Measurements from ENCODE around the gene RITA1. TPM values are rescaled to one million over a fixed set of nuclear protein-coding genes. Genes with fewer than 3 reads are reported as not detected.
A peak's percentile ranks its signal among the peaks of the same experiment; 100 is the strongest.

The RITA1 gene
- total and polyA plus RNA-seq, 7 experiments from 2014 or later: 6.4 to 28.9 (median 14.2) TPM

DNA sequence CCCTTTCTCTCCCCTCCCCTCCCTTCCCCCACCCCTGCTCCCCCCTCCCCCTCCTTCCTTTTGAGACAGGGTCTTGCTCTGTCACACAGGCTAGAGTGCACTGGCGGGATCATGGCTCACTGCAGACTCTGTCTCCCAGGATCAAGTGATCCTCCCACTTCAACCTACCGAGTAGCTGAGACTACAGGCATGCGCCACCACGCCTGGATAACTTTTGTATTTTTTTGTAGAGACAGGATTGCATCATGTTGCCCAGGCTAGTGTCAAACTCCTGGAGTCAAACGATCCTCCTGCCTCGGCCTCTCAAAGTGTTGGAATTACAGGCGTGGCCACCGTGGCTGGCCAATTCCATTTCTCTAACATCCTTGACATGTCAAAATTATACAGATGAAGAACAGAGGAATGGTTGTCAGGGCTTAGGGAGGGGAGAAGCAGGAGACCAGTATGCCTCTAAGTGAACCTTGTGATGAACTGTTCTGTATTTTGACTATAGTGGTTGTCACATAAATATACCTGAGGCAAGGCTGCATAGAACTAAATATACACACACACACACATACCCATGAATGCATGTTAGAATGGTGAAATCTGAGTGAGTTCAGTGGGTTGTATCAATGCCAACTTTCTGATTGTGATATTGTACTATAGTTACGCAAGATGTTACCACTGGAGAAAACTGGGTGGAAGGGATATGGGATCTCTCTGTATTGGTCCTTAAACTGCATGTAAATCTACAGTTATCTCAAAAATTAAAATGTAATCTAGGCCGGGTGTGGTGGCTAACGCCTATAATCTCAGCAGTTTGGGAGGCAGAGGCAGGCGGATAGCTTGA is 39.6 kb upstream of the RITA1 start:
- Histone ChIP-seq H3K4me1 (ENCODE audit: control insufficient read depth in 2 of 2, insufficient read depth in 2 of 2, low read length in 2 of 2) (no peaks in the 10 kb centered on the region), H3K4me3 (ENCODE audit: low read length) (no peak overlapping the region), H3K36me3 (ENCODE audit: control insufficient read depth in 2 of 3, insufficient read depth in 3 of 3, low read length in 3 of 3) (no peaks in the 10 kb centered on the region), H3K9me3 (ENCODE audit: control insufficient read depth in 2 of 3, low read length in 3 of 3) (no peaks in the 10 kb centered on the region), H3K27me3 (ENCODE audit: control insufficient read depth in 2 of 2, insufficient read depth in 2 of 2, low read length in 2 of 2) (no peaks in the 10 kb centered on the region), H3K27ac (ENCODE audit: low read depth, low read length) (no peak overlapping the region)
- Mint-ChIP-seq H3K4me1 (peaks cover 0 to 2% (median 0%) of the 10 kb centered on the region in 7 donors), H3K4me3 (no peak overlapping the region), H3K27ac (no peak overlapping the region), H3K27me3 (peaks cover 0 to 22% (median 0%) of the 10 kb centered on the region in 5 donors), H3K36me3 (peaks cover 0 to 6% (median 0%) of the 10 kb centered on the region in 5 donors), H3K9me3 (peaks cover 0 to 14% (median 5%) of the 10 kb centered on the region in 11 donors)
- DNase-seq: no peak
- ATAC-seq: no peak
- ChIA-PET POLR2A (no interaction called here), CTCF (no interaction called here)
- intact Hi-C loops (cut with micrococcal nuclease): no loop called here

DNA sequence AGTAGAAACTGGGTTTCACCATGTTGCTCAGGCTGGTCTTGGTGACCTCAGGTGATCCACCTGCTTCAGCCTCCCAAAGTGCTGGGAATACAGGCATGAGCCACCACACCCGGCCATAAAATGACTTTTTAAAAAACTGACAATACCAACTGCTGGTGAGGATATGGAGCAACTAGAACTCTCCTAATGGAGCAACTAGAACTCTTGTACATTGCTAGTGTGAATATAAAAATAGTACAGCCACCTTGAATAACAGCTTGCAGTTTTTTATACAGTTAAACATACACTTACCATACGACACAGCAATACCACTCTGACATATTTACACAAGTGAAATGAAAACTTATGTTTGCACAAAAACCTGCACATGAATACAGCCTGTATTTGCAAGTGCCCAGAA is 38.5 kb upstream of the RITA1 start:
- H3K27ac ChIP-seq (ENCODE audit: low read depth, low read length): no peak overlapping the region
- ChIA-PET POLR2A (interaction anchor here (0.7 kb wide), 1 partner anchor 790 kb away, joined by 4 read pairs; no protein-coding TSS in a partner anchor), CTCF (no interaction called here)
- Mint-ChIP-seq H3K4me3 (no peak overlapping the region), H3K27ac (no peak overlapping the region), H3K9me3 (peaks cover 0 to 14% (median 5%) of the 10 kb centered on the region in 11 donors), H3K36me3 (peaks cover 0 to 6% (median 0%) of the 10 kb centered on the region in 5 donors), H3K27me3 (peaks cover 0 to 26% (median 0%) of the 10 kb centered on the region in 5 donors), H3K4me1 (peaks cover 0 to 4% (median 2%) of the 10 kb centered on the region in 7 donors)
- intact Hi-C loops (cut with micrococcal nuclease): no loop called here
- DNase-seq (no peak), ATAC-seq (no peak)
- no peaks in the 10 kb centered on the region for H3K9me3 ChIP-seq (ENCODE audit: control insufficient read depth in 2 of 3, low read length in 3 of 3)
- H3K4me3 ChIP-seq (ENCODE audit: low read length): no peak overlapping the region
- no peaks in the 10 kb centered on the region for H3K36me3 ChIP-seq (ENCODE audit: control insufficient read depth in 2 of 3, insufficient read depth in 3 of 3, low read length in 3 of 3)
- no peaks in the 10 kb centered on the region for H3K4me1 ChIP-seq (ENCODE audit: control insufficient read depth in 2 of 2, insufficient read depth in 2 of 2, low read length in 2 of 2)
- H3K27me3 ChIP-seq (ENCODE audit: control insufficient read depth in 2 of 2, insufficient read depth in 2 of 2, low read length in 2 of 2): no peaks in the 10 kb centered on the region

DNA sequence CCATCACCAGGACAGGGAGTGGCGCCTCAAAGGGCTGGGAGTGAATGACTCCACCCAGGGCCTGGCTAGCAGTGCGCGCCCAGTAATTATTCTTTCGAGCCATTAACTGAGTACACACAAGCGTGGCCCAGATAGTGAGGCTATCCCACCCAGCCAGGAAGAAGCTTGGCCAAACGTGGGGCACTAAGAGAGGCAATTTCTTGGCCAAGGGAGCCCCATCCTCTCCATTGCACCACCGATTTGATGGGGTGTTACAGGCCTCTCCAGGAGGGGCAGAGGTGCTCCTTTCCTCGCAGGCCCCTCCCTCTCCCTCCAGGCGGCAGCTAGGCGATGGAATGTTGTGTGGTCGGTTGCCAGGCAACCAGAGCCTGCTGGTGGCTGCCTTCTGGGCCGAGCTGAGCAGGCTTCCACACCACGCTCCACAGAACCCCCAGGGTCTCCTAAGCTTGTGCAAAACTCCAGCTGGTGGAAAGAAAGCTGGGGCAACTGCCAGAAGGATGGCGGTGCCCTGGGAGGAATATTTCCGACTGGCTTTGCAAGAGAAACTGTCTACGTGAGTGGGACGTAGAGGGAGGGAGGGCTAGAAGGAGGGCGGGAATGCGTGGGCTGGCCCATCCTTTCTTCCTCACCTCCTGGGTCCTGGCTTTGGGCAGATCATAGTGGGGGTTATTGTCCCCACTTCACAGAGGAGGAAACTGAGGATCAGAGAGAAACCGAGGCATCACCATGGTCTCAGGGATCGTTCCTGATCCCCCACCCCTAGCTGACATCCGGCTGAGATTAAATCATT is 36.0 kb upstream of the RITA1 start, which contains the start of gene CFAP73:
Gene CFAP73 (plus strand): TSS at position 364 of the 790 bp plus-strand sequence. CDS start 134 bp downstream, at position 498.
- Histone ChIP-seq H3K9me3 (ENCODE audit: control insufficient read depth in 2 of 3, low read length in 3 of 3) (no peaks in the 10 kb centered on the region), H3K36me3 (ENCODE audit: control insufficient read depth in 2 of 3, insufficient read depth in 3 of 3, low read length in 3 of 3) (no peaks in the 10 kb centered on the region), H3K27ac (ENCODE audit: low read depth, low read length) (no peak within 1 kb of the TSS), H3K27me3 (ENCODE audit: control insufficient read depth in 2 of 2, insufficient read depth in 2 of 2, low read length in 2 of 2) (no peaks in the 10 kb centered on the region), H3K4me3 (ENCODE audit: low read length) (no peak within 1 kb of the TSS), H3K4me1 (ENCODE audit: control insufficient read depth in 2 of 2, insufficient read depth in 2 of 2, low read length in 2 of 2) (peaks cover 0 to 13% of the 10 kb centered on the region in 2 donors)
- no peak for ATAC-seq
- intact Hi-C loops (cut with micrococcal nuclease): loop anchor here in 1 of 2 donors (10.0 kb wide), 1 partner anchor 245 kb away; the partner anchor contains the start of gene OAS1
- ChIA-PET CTCF (interaction anchor here (0.5 kb wide), 1 partner anchor 236 kb away, joined by 3 read pairs; no protein-coding TSS in a partner anchor), POLR2A (no interaction called here)
- no peak within 1 kb of the TSS for H3K27ac Mint-ChIP-seq
- H3K36me3 Mint-ChIP-seq: peaks cover 0 to 6% (median 0%) of the 10 kb centered on the region in 5 donors
- peak in 1 of 9 donors; percentile 41 for DNase-seq
- peaks cover 0 to 42% (median 0%) of the 10 kb centered on the region in 5 donors for H3K27me3 Mint-ChIP-seq
- peaks cover 0 to 14% (median 5%) of the 10 kb centered on the region in 11 donors for H3K9me3 Mint-ChIP-seq
- no peak within 1 kb of the TSS for H3K4me3 Mint-ChIP-seq
- peaks cover 0 to 22% (median 19%) of the 10 kb centered on the region in 7 donors for H3K4me1 Mint-ChIP-seq

DNA sequence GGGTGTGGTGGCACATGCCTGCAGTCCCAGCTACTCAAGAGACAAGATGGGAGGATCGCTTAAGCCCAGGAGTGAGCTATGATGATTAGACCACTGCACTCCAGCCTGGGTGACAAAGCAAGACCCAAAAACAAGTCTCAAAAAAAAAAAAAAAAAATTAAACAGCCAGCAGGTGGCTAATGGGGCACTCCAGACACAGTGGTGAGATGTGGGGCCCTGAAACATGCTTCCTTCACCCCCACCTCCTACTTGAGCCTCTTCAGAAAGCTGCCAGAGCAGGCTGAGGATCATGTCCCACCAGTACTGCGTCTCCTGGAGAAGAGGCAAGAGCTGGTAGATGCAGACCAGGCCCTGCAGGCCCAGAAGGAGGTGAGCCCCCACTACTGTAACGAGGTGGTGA is 33.9 kb upstream of the RITA1 start:
- H3K36me3 ChIP-seq (ENCODE audit: control insufficient read depth in 2 of 3, insufficient read depth in 3 of 3, low read length in 3 of 3): no peaks in the 10 kb centered on the region
- Mint-ChIP-seq H3K36me3 (peaks cover 0 to 6% (median 3%) of the 10 kb centered on the region in 5 donors), H3K27me3 (peaks cover 0 to 44% (median 0%) of the 10 kb centered on the region in 5 donors), H3K27ac (peak overlapping the region in 6 of 9 donors; percentile 57 to 93 (median 84)), H3K9me3 (peaks cover 0 to 8% (median 5%) of the 10 kb centered on the region in 11 donors), H3K4me1 (peaks cover 0 to 27% (median 21%) of the 10 kb centered on the region in 7 donors), H3K4me3 (peak overlapping the region in 9 of 10 donors; percentile 76 to 88 (median 85))
- intact Hi-C loops (cut with micrococcal nuclease): loop anchor here (2.0 to 10.0 kb wide), 5 partner anchors 53 to 247 kb away; partner anchors contain the start of genes OAS1 (in 1 of the 2) and TPCN1 (in 1 of the 2)
- POLR2A ChIA-PET: interaction anchor here (0.6 to 1.3 kb wide), 2 partner anchors 33 to 86 kb away, joined by 3 to 4 read pairs; partner anchors contain the start of genes DDX54 and RITA1
- H3K4me1 ChIP-seq (ENCODE audit: control insufficient read depth in 2 of 2, insufficient read depth in 2 of 2, low read length in 2 of 2): peaks cover 0 to 19% of the 10 kb centered on the region in 2 donors
- H3K4me3 ChIP-seq (ENCODE audit: low read length): no peak overlapping the region
- DNase-seq (no peak), ATAC-seq (no peak)
- no peaks in the 10 kb centered on the region for H3K27me3 ChIP-seq (ENCODE audit: control insufficient read depth in 2 of 2, insufficient read depth in 2 of 2, low read length in 2 of 2)
- CTCF ChIA-PET: interaction anchor here (0.7 kb wide), 1 partner anchor 15 kb away, joined by 3 read pairs; no protein-coding TSS in a partner anchor
- no peak overlapping the region for H3K27ac ChIP-seq (ENCODE audit: low read depth, low read length)
- H3K9me3 ChIP-seq (ENCODE audit: control insufficient read depth in 2 of 3, low read length in 3 of 3): no peaks in the 10 kb centered on the region

DNA sequence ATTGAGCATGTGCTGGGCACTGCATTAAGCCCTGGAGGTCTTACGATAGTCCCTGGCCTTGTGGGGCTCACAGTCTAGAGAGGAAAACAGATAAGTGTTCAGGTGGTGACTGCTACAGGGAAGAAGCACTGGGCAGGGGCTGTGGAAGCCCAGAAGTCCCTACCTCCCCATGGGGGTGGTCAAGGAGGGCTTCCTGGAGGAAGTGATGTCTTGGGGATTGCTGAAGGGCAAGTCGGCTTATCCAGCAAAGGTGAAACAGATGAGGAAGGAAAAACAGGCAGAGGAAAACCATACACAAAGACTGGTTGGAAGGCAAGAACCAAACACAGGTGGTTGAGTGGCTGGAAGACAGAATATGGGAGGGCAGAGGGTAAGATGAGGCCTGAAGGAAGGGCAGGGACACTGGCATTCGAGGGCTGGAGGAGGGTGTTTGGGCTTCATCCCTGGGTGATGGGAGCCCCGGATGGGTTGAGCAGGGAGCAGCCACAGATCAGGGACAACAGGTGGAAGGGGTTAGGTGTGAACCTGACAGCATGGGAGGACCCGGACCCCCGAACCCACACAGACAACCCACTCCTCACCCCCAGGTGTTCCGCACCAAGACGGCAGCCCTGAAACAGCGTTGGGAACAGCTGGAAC is 33.2 kb upstream of the RITA1 start:
- peaks cover 0 to 27% (median 25%) of the 10 kb centered on the region in 7 donors for H3K4me1 Mint-ChIP-seq
- intact Hi-C loops (cut with micrococcal nuclease): loop anchor here (2.0 to 10.0 kb wide), 5 partner anchors 54 to 248 kb away; partner anchors contain the start of genes OAS1 (in 1 of the 2) and TPCN1 (in 1 of the 2)
- Histone ChIP-seq H3K4me3 (ENCODE audit: low read length) (peak overlapping the region; percentile 75), H3K27me3 (ENCODE audit: control insufficient read depth in 2 of 2, insufficient read depth in 2 of 2, low read length in 2 of 2) (no peaks in the 10 kb centered on the region), H3K4me1 (ENCODE audit: control insufficient read depth in 2 of 2, insufficient read depth in 2 of 2, low read length in 2 of 2) (peaks cover 0 to 19% of the 10 kb centered on the region in 2 donors), H3K9me3 (ENCODE audit: control insufficient read depth in 2 of 3, low read length in 3 of 3) (no peaks in the 10 kb centered on the region), H3K27ac (ENCODE audit: low read depth, low read length) (no peak overlapping the region), H3K36me3 (ENCODE audit: control insufficient read depth in 2 of 3, insufficient read depth in 3 of 3, low read length in 3 of 3) (peaks cover 0 to 4% (median 0%) of the 10 kb centered on the region in 3 experiments)
- H3K9me3 Mint-ChIP-seq: peaks cover 0 to 4% (median 2%) of the 10 kb centered on the region in 11 donors
- peaks cover 0 to 4% (median 3%) of the 10 kb centered on the region in 5 donors for H3K36me3 Mint-ChIP-seq
- peaks cover 0 to 40% (median 0%) of the 10 kb centered on the region in 5 donors for H3K27me3 Mint-ChIP-seq
- ChIA-PET CTCF (interaction anchor here (0.9 to 1.9 kb wide), 3 partner anchors 15 to 159 kb away, joined by 3 to 7 read pairs (median 3); no protein-coding TSS in a partner anchor), POLR2A (interaction anchor here (1.3 kb wide), 1 partner anchor 33 kb away, joined by 4 read pairs; the partner anchor contains the start of genes DDX54 and RITA1)
- DNase-seq (no peak), ATAC-seq (no peak)
- H3K4me3 Mint-ChIP-seq: peak overlapping the region; percentile 76 to 88 (median 86)
- H3K27ac Mint-ChIP-seq: peak overlapping the region in 8 of 9 donors; percentile 40 to 93 (median 84)
